Heart left ventricle (tissue), 16 donors: Measurements from ENCODE around the gene PDX1. TPM values are rescaled to one million over a fixed set of nuclear protein-coding genes. Genes with fewer than 3 reads are reported as not detected.

ENCODE experiments used
- ATAC-seq, 4 donors: fragments of 200-7000 bp; cut with Tn5 transposase; one replicate each; pipeline ENCODE4 v1.9.1; 2020 to 2022; ENCODE audit warnings: moderate library complexity in 4 of 4, mild to moderate bottlenecking in 3 of 4, moderate number of reproducible peaks in 1 of 4
- DNase-seq, 5 donors: peaks; one replicate each; pipeline ENCODE4 v3.0.0-alpha.2; 2020
- H3K27ac ChIP-seq, 12 donors: fragments of 200-600 bp; sonication (generic) in 4 of 12; one replicate each; pipeline versions ENCODE4 v1.5.0 to v1.8.0; 2016 to 2022; ENCODE audit warnings: mild to moderate bottlenecking in 2 of 12
- H3K27me3 ChIP-seq, 9 donors: fragments of 200-600 bp; sonication (generic) in 2 of 9; one replicate each; pipeline versions ENCODE4 v1.5.1 to v1.8.0; 2016 to 2022; ENCODE audit warnings: mild to moderate bottlenecking in 3 of 9
- H3K36me3 ChIP-seq, 9 donors: fragments of 200-600 bp; sonication (generic) in 2 of 9; one replicate each; pipeline versions ENCODE4 v1.5.0 to v1.8.0; 2018 to 2022; ENCODE audit warnings: mild to moderate bottlenecking in 2 of 9
- H3K4me1 ChIP-seq, 12 donors: fragments of 200-600 bp; sonication (generic) in 4 of 12; one replicate each; pipeline versions ENCODE4 v1.5.0 to v1.8.0; 2016 to 2022; ENCODE audit warnings: mild to moderate bottlenecking in 3 of 12
- H3K4me3 ChIP-seq, 12 donors: fragments of 200-600 bp; sonication (generic) in 4 of 12; one replicate each; pipeline versions ENCODE4 v1.5.0 to v1.8.0; 2017 to 2022; ENCODE audit warnings: mild to moderate bottlenecking in 9 of 12, moderate library complexity in 4 of 12
- H3K9me3 ChIP-seq, 12 donors: fragments of 200-600 bp; sonication (generic) in 4 of 12; one replicate each; pipeline versions ENCODE4 v1.5.0 to v1.8.0; 2016 to 2022; ENCODE audit warnings: mild to moderate bottlenecking in 1 of 12
- POLR2A ChIP-seq, 2 donors: fragments of 450-650 bp; IDR thresholded peaks; one replicate each; pipeline ENCODE4 v1.6.1; 2017; ENCODE audit warnings: antibody characterized with exemption in 2 of 2, mild to moderate bottlenecking in 2 of 2, moderate library complexity in 2 of 2
- WGBS, 4 donors: extraction: QIAGEN DNeasy Blood & Tissue Kit in 2 of 4; methylation state at CpG; one replicate each; pipeline versions ENCODE4 v1.1.5 to v1.1.7; 2013 to 2018; 5-methylcytosine and 5-hydroxymethylcytosine counted together
- intact Hi-C, 10 donors: fragments of 100-400 bp; cut with DNase I; formaldehyde crosslinking; loops; one replicate each; pipeline versions ENCODE4 v1.11.1 to v1.14.2; 2022
- polyA plus RNA-seq, 2 donors: library from polyadenylated mRNA; stranded (reverse); fragments of 200-250 nt; gene quantifications; one replicate each; pipeline ENCODE4 v1.2.3, GENCODE V29; 2013
- total RNA-seq, 9 donors: library from RNA; depleted of rRNA in 2 of 9; stranded (reverse); fragments of >200 nt in 2 of 9; fragmentation: NEBNext Ultra II Directional in 3 of 9; extraction: Animal tissue kit (Norgen Biotek cat#: 25700) in 3 of 9; gene quantifications; one replicate each; pipeline versions ENCODE4 v1.1.0 to v1.2.4, GENCODE V29; 2016 to 2023
- TF ChIP-seq, protein P1 (sequence below), 12 donors: fragments of 200-600 bp; sonication (generic) in 4 of 12; IDR thresholded peaks; one replicate each; pipeline versions ENCODE4 v1.5.0 to v1.8.0; 2018 to 2022; ENCODE audit warnings: antibody characterized with exemption in 12 of 12, mild to moderate bottlenecking in 5 of 12
- donor health status: ischemic (EF 13 %, LVEDD 7.1; RV severe dilation, severe dysfunction).
- donor health status: healthy with polysubstance abuse.
- donor health status: DM: no; HTN: yes; CAD: no.
- donor health status: DM: no; HTN: no; CAD: no.
- donor health status: ischemic (EF 25% LVEDD 6.9; RV normal size, moderate dysfunction).
- donor health status: ischemic (EF 25% LVEDD 5.7; RV mildly dilated, moderate dysfunction).
- donor health status: healthy.
- donor health status: DM: yes; HTN: yes; CAD: no.
- donor health status: ischemic (EF 35%, LVEDD 5.7; RV mildly dilated, moderate dysfunction).
- donor health status: nonischemic (EF 11% LVEDD 7.7; RV severe dilation, severe dysfunction).
- donor health status: DM: yes; HTN: yes; CAD: no.
- donor health status: PGD.
- donor health status: ischemic (EF 29% LVEDD 5.4; RV normal size, mild dysfunction).
- donor health status: nonischemic (EF 23%, LVEDD 6.1; RV moderate dilation, normal function).

PDX1 gene
- total and polyA plus RNA-seq, 11 donors, result not detected

DNA sequence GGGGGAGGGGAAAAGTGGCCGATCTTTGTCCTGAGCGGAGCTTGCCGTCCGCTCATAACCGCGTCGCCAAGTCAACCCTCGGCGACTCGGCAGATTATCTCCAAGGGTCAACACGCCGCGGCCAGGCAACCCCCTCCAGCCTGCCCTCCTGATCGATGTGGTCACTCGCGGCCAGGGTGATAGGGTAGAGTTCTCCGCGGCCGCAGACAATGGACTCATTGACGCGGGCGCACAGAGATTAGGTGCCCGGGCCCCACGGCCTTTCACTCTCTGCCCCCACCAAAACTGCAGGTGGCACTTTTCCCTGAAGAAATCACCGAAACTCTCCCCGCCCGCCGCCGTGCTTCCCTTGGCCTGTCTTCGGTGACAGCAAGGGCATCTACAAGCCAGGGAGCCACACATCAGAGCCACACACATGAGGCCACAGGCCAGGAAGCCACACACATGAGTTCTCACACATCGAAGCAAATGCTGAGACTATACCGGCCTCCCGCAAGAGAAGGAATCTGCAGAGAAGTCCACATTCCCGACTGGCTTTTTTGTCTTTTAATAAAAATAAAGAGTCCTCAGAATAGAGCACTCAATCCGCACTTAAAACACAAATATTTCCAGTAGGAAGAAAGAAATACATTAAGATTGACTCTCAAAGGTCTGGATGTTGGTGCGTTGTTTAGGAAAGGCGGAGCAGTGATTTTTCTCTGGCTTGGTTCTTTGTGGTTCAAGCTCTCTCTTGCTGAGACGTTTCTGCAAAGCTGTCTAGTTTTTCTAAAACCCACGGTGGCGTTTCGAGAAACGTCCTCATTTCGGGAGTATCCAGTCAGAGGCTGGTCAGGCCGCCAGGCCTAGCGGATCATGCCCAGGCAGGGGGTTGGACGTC is 1.5 kb upstream of the PDX1 start:
- TF ChIP-seq POLR2A (IDR thresholded peaks at IDR 0.05), result no peak
- TF ChIP-seq, protein P1, sequence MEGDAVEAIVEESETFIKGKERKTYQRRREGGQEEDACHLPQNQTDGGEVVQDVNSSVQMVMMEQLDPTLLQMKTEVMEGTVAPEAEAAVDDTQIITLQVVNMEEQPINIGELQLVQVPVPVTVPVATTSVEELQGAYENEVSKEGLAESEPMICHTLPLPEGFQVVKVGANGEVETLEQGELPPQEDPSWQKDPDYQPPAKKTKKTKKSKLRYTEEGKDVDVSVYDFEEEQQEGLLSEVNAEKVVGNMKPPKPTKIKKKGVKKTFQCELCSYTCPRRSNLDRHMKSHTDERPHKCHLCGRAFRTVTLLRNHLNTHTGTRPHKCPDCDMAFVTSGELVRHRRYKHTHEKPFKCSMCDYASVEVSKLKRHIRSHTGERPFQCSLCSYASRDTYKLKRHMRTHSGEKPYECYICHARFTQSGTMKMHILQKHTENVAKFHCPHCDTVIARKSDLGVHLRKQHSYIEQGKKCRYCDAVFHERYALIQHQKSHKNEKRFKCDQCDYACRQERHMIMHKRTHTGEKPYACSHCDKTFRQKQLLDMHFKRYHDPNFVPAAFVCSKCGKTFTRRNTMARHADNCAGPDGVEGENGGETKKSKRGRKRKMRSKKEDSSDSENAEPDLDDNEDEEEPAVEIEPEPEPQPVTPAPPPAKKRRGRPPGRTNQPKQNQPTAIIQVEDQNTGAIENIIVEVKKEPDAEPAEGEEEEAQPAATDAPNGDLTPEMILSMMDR (IDR thresholded peaks at IDR 0.05), result no peak
- no peak for DNase-seq
- intact Hi-C loops, result no loop called here
- peaks cover 67 to 100% (median 99%) of the 10 kb centered on the region in 9 donors for H3K27me3 ChIP-seq
- peaks cover 0 to 44% (median 25%) of the 10 kb centered on the region in 12 donors for H3K4me1 ChIP-seq
- no peak overlapping the region for H3K27ac ChIP-seq
- WGBS, 4 donors, result 10 to 19% (median 12%) methylated on average over 31 to 46 of the region's 46 CpGs
- no peak for ATAC-seq
- no peaks in the 10 kb centered on the region for H3K36me3 ChIP-seq
- no peak overlapping the region for H3K4me3 ChIP-seq
- H3K9me3 ChIP-seq, result no peaks in the 10 kb centered on the region

DNA sequence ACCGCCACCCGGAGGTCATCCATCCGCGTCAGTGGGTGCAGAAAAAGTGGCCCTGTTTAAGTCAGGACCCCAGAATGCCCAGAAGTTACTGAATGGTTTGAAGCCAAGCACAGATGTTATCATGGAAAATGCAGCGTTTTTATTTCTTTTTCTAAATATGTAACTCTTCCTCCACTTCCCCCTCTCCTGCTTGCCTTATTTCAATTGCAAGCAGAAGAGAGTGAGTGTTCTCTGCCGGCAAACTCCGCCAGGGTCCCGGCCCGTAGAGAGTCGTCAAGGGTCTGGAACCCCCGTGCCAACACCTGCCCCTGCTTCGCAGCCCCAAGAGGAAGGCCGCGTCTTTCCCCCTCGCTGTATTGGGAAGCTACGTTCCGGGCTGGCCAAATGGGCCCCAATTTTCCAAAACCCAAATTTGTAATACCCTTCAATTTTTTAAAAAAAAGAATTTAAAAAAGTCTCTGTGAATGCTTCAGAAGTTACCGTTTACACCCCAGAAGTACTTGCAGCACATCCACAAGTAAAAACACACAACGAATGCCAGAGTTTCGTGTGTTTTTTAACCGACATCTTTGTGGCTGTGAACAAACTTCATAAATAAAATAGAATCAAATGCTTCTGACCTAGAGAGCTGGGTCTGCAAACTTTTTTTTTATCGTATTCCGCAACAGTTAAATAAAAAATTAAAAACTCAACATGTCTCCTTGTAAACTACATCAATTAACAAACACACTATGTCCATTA is 712 bp upstream of the PDX1 start:
- H3K27ac ChIP-seq, result no peak overlapping the region
- H3K36me3 ChIP-seq, result no peaks in the 10 kb centered on the region
- H3K27me3 ChIP-seq, result peaks cover 71 to 100% (median 99%) of the 10 kb centered on the region in 9 donors
- no peak for TF ChIP-seq POLR2A (IDR thresholded peaks at IDR 0.05)
- TF ChIP-seq, protein P1 (IDR thresholded peaks at IDR 0.05), result no peak
- peak overlapping the region in 3 of 12 donors; percentile 26 to 48 (median 43) for H3K4me3 ChIP-seq
- H3K4me1 ChIP-seq, result peaks cover 0 to 47% (median 25%) of the 10 kb centered on the region in 12 donors
- H3K9me3 ChIP-seq, result no peaks in the 10 kb centered on the region
- DNase-seq (no peak), ATAC-seq (no peak)
- intact Hi-C loops, result no loop called here
- 9 to 15% (median 13%) methylated on average over 23 of the region's 23 CpGs for WGBS, 4 donors

DNA sequence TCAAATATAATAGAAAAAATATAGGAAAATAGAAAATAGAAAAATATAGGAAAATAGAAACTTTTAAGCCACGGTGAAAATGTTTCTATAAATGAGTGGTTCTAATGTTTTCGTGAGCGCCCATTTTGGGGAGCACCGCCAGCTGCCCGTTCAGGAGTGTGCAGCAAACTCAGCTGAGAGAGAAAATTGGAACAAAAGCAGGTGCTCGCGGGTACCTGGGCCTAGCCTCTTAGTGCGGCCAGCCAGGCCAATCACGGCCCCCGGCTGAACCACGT is 204 bp upstream of the PDX1 start:
- 3 to 5% (median 4%) methylated on average over 11 of the region's 11 CpGs for WGBS, 4 donors
- peak overlapping the region in 11 of 12 donors; percentile 12 to 48 (median 32) for H3K4me3 ChIP-seq
- ATAC-seq (no peak), DNase-seq (no peak)
- peaks cover 0 to 52% (median 25%) of the 10 kb centered on the region in 12 donors for H3K4me1 ChIP-seq
- H3K9me3 ChIP-seq, result no peaks in the 10 kb centered on the region
- TF ChIP-seq POLR2A (IDR thresholded peaks at IDR 0.05), result no peak
- TF ChIP-seq, protein P1 (IDR thresholded peaks at IDR 0.05), result no peak
- H3K36me3 ChIP-seq, result no peaks in the 10 kb centered on the region
- peaks cover 75 to 100% (median 100%) of the 10 kb centered on the region in 9 donors for H3K27me3 ChIP-seq
- intact Hi-C loops, result no loop called here
- no peak overlapping the region for H3K27ac ChIP-seq
